Hepatocyte (in vitro differentiated cells): ENCODE results near the gene RTP3. TPM values are rescaled to one million over a fixed set of nuclear protein-coding genes. Genes with fewer than 3 reads are reported as not detected.

Experiments
- DNase-seq: peaks from one replicate; pipeline ENCODE4 v3.0.0-alpha.2; 2016; ENCODE audit warnings: low spot score
- H2AFZ ChIP-seq: fragments of 200-600 bp; sonication (generic); 2 replicates; pipeline ENCODE4 v1.6.0; 2016; ENCODE audit warnings: antibody characterized with exemption, mild to moderate bottlenecking
- H3K27ac ChIP-seq: fragments of 200-600 bp; sonication (generic); 2 replicates; pipeline ENCODE4 v1.5.1; 2016; ENCODE audit warnings: mild to moderate bottlenecking
- H3K27me3 ChIP-seq: fragments of 200-600 bp; sonication (generic); 2 replicates; pipeline ENCODE4 v1.6.1; 2016
- H3K36me3 ChIP-seq: fragments of 200-600 bp; sonication (generic); replicated peaks from 2 replicates; pipeline ENCODE4 v1.5.1; 2016; ENCODE audit warnings: low read depth; ENCODE audit not compliant: insufficient read depth
- H3K4me1 ChIP-seq: fragments of 200-600 bp; sonication (generic); 2 replicates; pipeline ENCODE4 v1.5.1; 2016; ENCODE audit warnings: mild to moderate bottlenecking, moderate library complexity; ENCODE audit not compliant: insufficient read depth
- H3K4me2 ChIP-seq: fragments of 200-600 bp; sonication (generic); 2 replicates; pipeline ENCODE4 v1.6.0; 2016
- H3K4me3 ChIP-seq: fragments of 200-600 bp; sonication (generic); 2 replicates; pipeline ENCODE4 v1.5.1; 2016; ENCODE audit warnings: mild to moderate bottlenecking
- H3K79me2 ChIP-seq: fragments of 200-600 bp; sonication (generic); 2 replicates; pipeline ENCODE4 v1.6.0; 2017; ENCODE audit warnings: mild to moderate bottlenecking
- H3K9me2 ChIP-seq: fragments of 200-600 bp; sonication (generic); replicated peaks from 2 replicates; pipeline ENCODE4 v1.6.0; 2017; ENCODE audit warnings: mild to moderate bottlenecking; ENCODE audit not compliant: insufficient read depth
- H3K9me3 ChIP-seq: fragments of 200-600 bp; sonication (generic); 2 replicates; pipeline ENCODE4 v1.5.1; 2016; ENCODE audit warnings: low read depth, mild to moderate bottlenecking
- H4K20me1 ChIP-seq: fragments of 200-600 bp; sonication (generic); 2 replicates; pipeline ENCODE4 v1.6.0; 2016; ENCODE audit warnings: mild to moderate bottlenecking; ENCODE audit not compliant: insufficient read depth, poor library complexity, severe bottlenecking
- EZH2 ChIP-seq: fragments of 200-600 bp; sonication (generic); IDR thresholded peaks from 2 replicates; pipeline ENCODE4 v1.6.1; 2016; ENCODE audit warnings: antibody characterized with exemption, mild to moderate bottlenecking, borderline replicate concordance
- EZH2phosphoT487 ChIP-seq: fragments of 200-600 bp; sonication (generic); IDR thresholded peaks from one replicate; pipeline ENCODE4 v1.6.1; 2018; ENCODE audit warnings: antibody characterized with exemption, mild to moderate bottlenecking, low read depth, moderate library complexity; ENCODE audit not compliant: unreplicated experiment, severe bottlenecking
- WGBS: methylation state at CpG from one replicate; pipeline ENCODE4 v1.1.6; 2016; ENCODE audit warnings: low lambda C conversion rate; ENCODE audit errors: missing lambda C conversion rate; 5-methylcytosine and 5-hydroxymethylcytosine counted together
- polyA plus RNA-seq: library from polyadenylated mRNA; unstranded; fragments of >200 nt; fragmentation: Nextera tagmentation; extraction: Ambion mirVana; gene quantifications from 2 replicates; pipeline ENCODE4 v1.2.1, GENCODE V29; 2016
- total RNA-seq: library from RNA; depleted of rRNA; stranded (reverse); fragments of >200 nt; gene quantifications from 2 replicates; pipeline ENCODE4 v1.2.3, GENCODE V29; 2014
- TF ChIP-seq, protein P1 (sequence below): fragments of 200-600 bp; sonication (generic); IDR thresholded peaks from 2 replicates; pipeline ENCODE4 v1.5.1; 2016; ENCODE audit warnings: antibody characterized with exemption, mild to moderate bottlenecking; ENCODE audit not compliant: poor library complexity

The RTP3 gene
- total and polyA plus RNA-seq, 2 experiments from 2014 or later = 1.8 to 2.0 TPM

DNA sequence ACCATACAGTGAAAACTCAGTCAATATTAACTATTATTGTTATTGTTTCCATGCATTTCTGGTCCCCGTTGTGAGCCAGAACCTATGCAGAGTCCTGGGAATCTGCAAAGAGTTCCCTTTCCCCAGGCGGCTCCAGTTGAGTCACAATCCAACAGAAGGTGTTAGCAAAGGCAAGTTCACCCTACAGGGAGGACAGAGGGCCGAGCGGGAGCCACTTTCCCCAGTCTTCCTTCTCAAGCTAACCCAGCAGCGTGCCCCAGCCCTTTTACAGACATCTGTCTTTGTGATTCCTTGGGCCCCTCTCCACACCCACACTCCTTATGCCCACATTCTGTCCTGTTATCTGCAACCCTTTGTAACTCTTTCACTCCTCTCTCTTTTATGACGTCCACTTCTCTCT lies 20.0 kb upstream of the RTP3 start:
- H4K20me1 ChIP-seq = no peaks in the 10 kb centered on the region
- H3K9me2 ChIP-seq = no peaks in the 10 kb centered on the region
- no peaks in the 10 kb centered on the region for H3K4me1 ChIP-seq
- H3K9me3 ChIP-seq = no peaks in the 10 kb centered on the region
- no peak overlapping the region for H3K4me2 ChIP-seq
- 83% methylated on average over 6 of the region's 6 CpGs for WGBS
- H3K27me3 ChIP-seq = no peaks in the 10 kb centered on the region
- H3K4me3 ChIP-seq = no peak overlapping the region
- no peak overlapping the region for H3K27ac ChIP-seq
- no peak overlapping the region for H2AFZ ChIP-seq
- no peak for DNase-seq
- no peaks in the 10 kb centered on the region for H3K36me3 ChIP-seq
- TF ChIP-seq EZH2 (no peak), EZH2phosphoT487 (no peak)
- TF ChIP-seq, protein P1, sequence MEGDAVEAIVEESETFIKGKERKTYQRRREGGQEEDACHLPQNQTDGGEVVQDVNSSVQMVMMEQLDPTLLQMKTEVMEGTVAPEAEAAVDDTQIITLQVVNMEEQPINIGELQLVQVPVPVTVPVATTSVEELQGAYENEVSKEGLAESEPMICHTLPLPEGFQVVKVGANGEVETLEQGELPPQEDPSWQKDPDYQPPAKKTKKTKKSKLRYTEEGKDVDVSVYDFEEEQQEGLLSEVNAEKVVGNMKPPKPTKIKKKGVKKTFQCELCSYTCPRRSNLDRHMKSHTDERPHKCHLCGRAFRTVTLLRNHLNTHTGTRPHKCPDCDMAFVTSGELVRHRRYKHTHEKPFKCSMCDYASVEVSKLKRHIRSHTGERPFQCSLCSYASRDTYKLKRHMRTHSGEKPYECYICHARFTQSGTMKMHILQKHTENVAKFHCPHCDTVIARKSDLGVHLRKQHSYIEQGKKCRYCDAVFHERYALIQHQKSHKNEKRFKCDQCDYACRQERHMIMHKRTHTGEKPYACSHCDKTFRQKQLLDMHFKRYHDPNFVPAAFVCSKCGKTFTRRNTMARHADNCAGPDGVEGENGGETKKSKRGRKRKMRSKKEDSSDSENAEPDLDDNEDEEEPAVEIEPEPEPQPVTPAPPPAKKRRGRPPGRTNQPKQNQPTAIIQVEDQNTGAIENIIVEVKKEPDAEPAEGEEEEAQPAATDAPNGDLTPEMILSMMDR = no peak
- H3K79me2 ChIP-seq = no peaks in the 10 kb centered on the region

DNA sequence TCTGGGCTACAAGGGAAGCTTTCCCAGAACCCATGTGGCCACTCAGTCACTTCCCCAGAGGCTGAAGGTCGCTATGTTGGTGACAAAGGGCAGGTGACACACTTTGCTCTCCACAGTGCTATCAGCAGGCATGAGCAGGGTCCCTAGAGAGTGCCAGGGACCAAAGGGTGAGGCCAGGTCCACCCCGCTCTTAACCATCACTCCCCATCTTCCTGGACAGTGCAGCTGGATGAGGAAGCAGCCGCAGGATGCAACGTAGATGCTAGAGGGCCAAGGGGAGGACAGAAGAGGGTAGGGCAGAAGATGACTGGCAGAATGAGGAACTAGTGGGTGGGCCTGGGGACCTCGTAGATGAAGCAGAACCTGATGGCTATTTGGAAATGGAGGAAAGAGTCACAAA lies 19.4 kb upstream of the RTP3 start:
- 97% methylated on average over 5 of the region's 5 CpGs for WGBS
- H3K27ac ChIP-seq = no peak overlapping the region
- DNase-seq = no peak

DNA sequence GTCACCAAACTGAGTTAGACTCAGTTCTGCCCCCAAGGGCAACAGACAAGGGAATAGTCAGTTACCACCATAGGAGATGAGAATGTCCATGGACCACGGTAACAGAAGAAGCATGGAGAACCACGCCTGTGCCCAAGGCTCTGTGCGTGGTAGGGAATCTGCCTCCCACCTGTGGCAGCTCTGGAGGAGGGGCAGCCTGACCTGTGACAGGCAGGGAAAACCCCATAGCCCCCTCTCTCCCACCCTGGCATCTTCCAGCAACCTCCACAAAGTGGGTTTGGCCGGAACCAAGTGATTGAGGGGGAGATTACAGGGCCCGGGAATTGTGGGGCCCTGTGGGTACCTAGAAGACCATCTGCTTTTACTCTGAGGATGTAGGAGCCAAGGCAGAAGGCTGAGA lies 18.8 kb upstream of the RTP3 start:
- no peaks in the 10 kb centered on the region for H3K9me2 ChIP-seq
- WGBS = 92% methylated on average over 5 of the region's 5 CpGs
- H3K4me1 ChIP-seq = no peaks in the 10 kb centered on the region
- H3K36me3 ChIP-seq = no peaks in the 10 kb centered on the region
- no peaks in the 10 kb centered on the region for H3K9me3 ChIP-seq
- DNase-seq = no peak
- no peaks in the 10 kb centered on the region for H3K79me2 ChIP-seq
- H3K27ac ChIP-seq = no peak overlapping the region
- H4K20me1 ChIP-seq = no peaks in the 10 kb centered on the region
- TF ChIP-seq EZH2phosphoT487 (no peak), EZH2 (no peak)
- TF ChIP-seq, protein P1 = no peak
- H3K27me3 ChIP-seq = no peaks in the 10 kb centered on the region
- H3K4me3 ChIP-seq = no peak overlapping the region
- no peak overlapping the region for H2AFZ ChIP-seq
- no peak overlapping the region for H3K4me2 ChIP-seq

More for the DNA sequence above, 19.4 kb upstream of the RTP3 start:
- no peaks in the 10 kb centered on the region for H3K79me2 ChIP-seq
- H3K4me1 ChIP-seq = no peaks in the 10 kb centered on the region
- no peak overlapping the region for H3K4me3 ChIP-seq
- no peaks in the 10 kb centered on the region for H3K36me3 ChIP-seq
- no peak overlapping the region for H2AFZ ChIP-seq
- TF ChIP-seq EZH2 = no peak
- no peak for TF ChIP-seq EZH2phosphoT487
- H3K9me2 ChIP-seq = no peaks in the 10 kb centered on the region
- no peaks in the 10 kb centered on the region for H3K27me3 ChIP-seq
- H3K9me3 ChIP-seq = no peaks in the 10 kb centered on the region
- no peaks in the 10 kb centered on the region for H4K20me1 ChIP-seq
- H3K4me2 ChIP-seq = no peak overlapping the region

DNA sequence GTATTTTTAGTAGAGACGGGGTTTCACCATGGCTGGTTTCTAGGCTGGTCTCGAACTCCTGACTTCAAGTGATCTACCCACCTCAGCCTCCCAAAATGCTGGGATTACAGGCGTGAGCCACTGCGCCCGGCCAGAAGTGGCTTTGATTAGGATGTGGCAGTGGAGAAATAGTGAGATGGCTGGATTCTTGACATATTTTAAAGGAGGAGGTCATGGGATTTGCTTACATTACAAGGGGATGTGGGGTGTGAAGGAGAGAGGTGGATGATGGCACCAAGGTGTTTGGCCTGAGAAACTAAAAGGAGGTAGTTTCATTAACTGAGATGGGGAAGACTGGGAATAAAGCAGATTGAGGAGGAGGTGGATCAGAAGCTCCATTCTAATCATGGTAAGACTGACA lies 18.1 kb upstream of the RTP3 start:
- peaks cover 2% of the 10 kb centered on the region for H3K4me1 ChIP-seq
- no peaks in the 10 kb centered on the region for H3K9me3 ChIP-seq
- WGBS = 87% methylated on average over 5 of the region's 5 CpGs
- no peaks in the 10 kb centered on the region for H3K36me3 ChIP-seq
- DNase-seq = no peak
- H3K79me2 ChIP-seq = no peaks in the 10 kb centered on the region
- H3K4me3 ChIP-seq = no peak overlapping the region
- H3K4me2 ChIP-seq = no peak overlapping the region
- no peak overlapping the region for H3K27ac ChIP-seq
- H4K20me1 ChIP-seq = no peaks in the 10 kb centered on the region
- H2AFZ ChIP-seq = no peak overlapping the region
- H3K9me2 ChIP-seq = no peaks in the 10 kb centered on the region
- H3K27me3 ChIP-seq = no peaks in the 10 kb centered on the region
- TF ChIP-seq EZH2 = no peak
- TF ChIP-seq, protein P1 = no peak
- TF ChIP-seq EZH2phosphoT487 = no peak
